Right lobe of liver (tissue), 6 donors: ENCODE measurements around the gene KCND3. TPM values are rescaled to one million over a fixed set of nuclear protein-coding genes. Genes with fewer than 3 reads are reported as not detected.

Experiments used
- ATAC-seq, 4 donors: fragments of 200-7000 bp; cut with Tn5 transposase; one replicate each; pipeline ENCODE4 v1.9.1; 2020; ENCODE audit warnings: mild to moderate bottlenecking in 4 of 4, moderate library complexity in 4 of 4
- DNase-seq, 3 donors: peaks; one replicate each; pipeline ENCODE4 v3.0.0-alpha.2; 2020
- H3K27ac ChIP-seq, 3 donors: fragments of 200-600 bp; one replicate each; pipeline ENCODE4 v1.8.0; 2022
- H3K27me3 ChIP-seq, 2 donors: fragments of 200-600 bp; one replicate each; pipeline ENCODE4 v1.8.0; 2022
- H3K36me3 ChIP-seq, 4 donors: fragments of 200-600 bp; sonication (generic) in 1 of 4; one replicate each; pipeline versions ENCODE4 v1.5.1 to v1.8.0; 2017 to 2022; ENCODE audit warnings: control low read depth in 1 of 4
- H3K4me1 ChIP-seq, 4 donors: fragments of 200-600 bp; sonication (generic) in 1 of 4; one replicate each; pipeline versions ENCODE4 v1.5.1 to v1.8.0; 2017 to 2022; ENCODE audit warnings: control low read depth in 1 of 4
- H3K4me3 ChIP-seq, 3 donors: fragments of 200-600 bp; one replicate each; pipeline ENCODE4 v1.8.0; 2022
- H3K9me3 ChIP-seq, 4 donors: fragments of 200-600 bp; sonication (generic) in 1 of 4; one replicate each; pipeline versions ENCODE4 v1.5.1 to v1.8.0; 2017 to 2022; ENCODE audit warnings: control low read depth in 1 of 4
- POLR2A ChIP-seq: fragments of 450-650 bp; IDR thresholded peaks from one replicate; pipeline ENCODE4 v1.6.1; 2017; ENCODE audit warnings: antibody characterized with exemption, mild to moderate bottlenecking
- WGBS: methylation state at CpG from one replicate; pipeline ENCODE4 v1.1.6; 2018; ENCODE audit warnings: low coverage, low lambda C conversion rate; ENCODE audit not compliant: insufficient coverage; ENCODE audit errors: missing lambda C conversion rate; 5-methylcytosine and 5-hydroxymethylcytosine counted together
- intact Hi-C, 2 donors: fragments of 100-400 bp; cut with DNase I; formaldehyde crosslinking; loops; one replicate each; pipeline versions ENCODE4 v1.11.2 to v1.14.1; 2022
- total RNA-seq, 6 experiments: library from RNA; depleted of rRNA in 2 of 6; stranded (reverse); fragments of >200 nt in 2 of 6; fragmentation: NEBNext Ultra II Directional in 3 of 6; extraction: Animal tissue kit (Norgen Biotek cat#: 25700) in 3 of 6; gene quantifications; one replicate each; pipeline versions ENCODE4 v1.1.0 to v1.2.4, GENCODE V29; 2016 to 2023
- TF ChIP-seq, protein P1 (sequence below), 4 donors: fragments of 200-600 bp in 3 of 4; fragments of 450-650 bp in 1 of 4; IDR thresholded peaks; one replicate each; pipeline versions ENCODE4 v1.5.1 to v1.8.0; 2016 to 2022; ENCODE audit warnings: antibody characterized with exemption in 4 of 4, mild to moderate bottlenecking in 2 of 4
- donor health status: DM: no; HTN: yes; CAD: no.
- donor health status: DM: no; HTN: no; CAD: no.
- donor health status: DM: no; HTN: no; CAD: no.
- donor health status: DM: no; HTN: yes; CAD: no.
- donor health status: DM: no; HTN: yes; CAD: no.

The KCND3 gene
- total RNA-seq, 6 experiments from 2014 or later, result 8.1 to 25.5 (median 16.2) TPM

DNA sequence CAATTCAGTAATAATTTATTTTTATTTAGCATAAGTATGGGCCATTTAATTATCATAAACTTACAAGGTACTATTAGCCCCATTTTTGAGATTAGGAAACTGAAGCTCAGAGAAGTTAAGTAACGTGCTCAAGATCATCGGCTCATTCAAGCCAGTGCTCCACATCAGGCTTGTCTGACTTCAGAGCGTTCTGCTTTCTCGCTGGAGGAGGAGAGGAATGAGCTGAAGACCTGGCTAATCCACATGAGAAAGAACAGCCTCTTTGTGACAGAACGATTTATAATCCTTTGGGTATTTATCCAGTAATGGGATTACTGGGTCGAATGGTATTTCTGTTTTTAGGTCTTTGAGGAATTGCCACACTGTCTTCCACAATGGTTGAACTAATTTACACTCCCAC lies 194.1 kb downstream of the KCND3 start:
- WGBS, result 88% methylated on average over 5 of the region's 6 CpGs
- intact Hi-C loops, result loop anchor here in 1 of 2 donors (10.0 kb wide), 1 partner anchor 539 kb away; no protein-coding TSS in a partner anchor

DNA sequence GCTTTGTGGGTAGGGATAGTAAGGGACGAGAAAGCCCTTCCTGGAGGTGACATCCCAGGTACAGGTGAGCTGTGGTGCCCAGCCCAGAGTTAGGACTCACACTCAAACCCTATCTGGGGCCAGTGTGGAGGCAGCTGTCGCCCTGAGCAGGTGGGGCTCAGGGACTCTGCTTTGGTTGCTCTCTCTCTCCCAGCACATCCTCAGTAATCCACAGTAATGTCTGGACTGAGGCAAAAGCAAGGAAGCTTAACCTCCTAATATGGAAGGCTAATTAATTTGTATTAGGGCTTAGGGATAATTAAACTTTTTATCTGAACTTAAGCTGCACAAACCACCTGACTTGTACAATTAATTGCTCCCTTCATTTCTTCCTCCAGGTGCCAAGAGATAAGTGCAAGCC lies 195.5 kb downstream of the KCND3 start:
- intact Hi-C loops, result loop anchor here in 1 of 2 donors (10.0 kb wide), 1 partner anchor 541 kb away; no protein-coding TSS in a partner anchor
- no peaks in the 10 kb centered on the region for H3K36me3 ChIP-seq
- ATAC-seq (no peak), DNase-seq (no peak)
- 17% methylated on average over 1 of the region's 2 CpGs for WGBS
- no peaks in the 10 kb centered on the region for H3K4me1 ChIP-seq
- no peak for TF ChIP-seq POLR2A
- TF ChIP-seq, protein P1, sequence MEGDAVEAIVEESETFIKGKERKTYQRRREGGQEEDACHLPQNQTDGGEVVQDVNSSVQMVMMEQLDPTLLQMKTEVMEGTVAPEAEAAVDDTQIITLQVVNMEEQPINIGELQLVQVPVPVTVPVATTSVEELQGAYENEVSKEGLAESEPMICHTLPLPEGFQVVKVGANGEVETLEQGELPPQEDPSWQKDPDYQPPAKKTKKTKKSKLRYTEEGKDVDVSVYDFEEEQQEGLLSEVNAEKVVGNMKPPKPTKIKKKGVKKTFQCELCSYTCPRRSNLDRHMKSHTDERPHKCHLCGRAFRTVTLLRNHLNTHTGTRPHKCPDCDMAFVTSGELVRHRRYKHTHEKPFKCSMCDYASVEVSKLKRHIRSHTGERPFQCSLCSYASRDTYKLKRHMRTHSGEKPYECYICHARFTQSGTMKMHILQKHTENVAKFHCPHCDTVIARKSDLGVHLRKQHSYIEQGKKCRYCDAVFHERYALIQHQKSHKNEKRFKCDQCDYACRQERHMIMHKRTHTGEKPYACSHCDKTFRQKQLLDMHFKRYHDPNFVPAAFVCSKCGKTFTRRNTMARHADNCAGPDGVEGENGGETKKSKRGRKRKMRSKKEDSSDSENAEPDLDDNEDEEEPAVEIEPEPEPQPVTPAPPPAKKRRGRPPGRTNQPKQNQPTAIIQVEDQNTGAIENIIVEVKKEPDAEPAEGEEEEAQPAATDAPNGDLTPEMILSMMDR (IDR thresholded peaks at IDR 0.05), result no peak
- no peaks in the 10 kb centered on the region for H3K27me3 ChIP-seq
- no peaks in the 10 kb centered on the region for H3K9me3 ChIP-seq
- no peak overlapping the region for H3K27ac ChIP-seq
- no peak overlapping the region for H3K4me3 ChIP-seq

More for the DNA sequence above, 194.1 kb downstream of the KCND3 start:
- H3K9me3 ChIP-seq, result no peaks in the 10 kb centered on the region
- H3K4me1 ChIP-seq, result no peaks in the 10 kb centered on the region
- TF ChIP-seq, protein P1 (IDR thresholded peaks at IDR 0.05), result no peak
- TF ChIP-seq POLR2A, result no peak
- DNase-seq (no peak), ATAC-seq (no peak)
- no peak overlapping the region for H3K4me3 ChIP-seq
- no peak overlapping the region for H3K27ac ChIP-seq
- no peaks in the 10 kb centered on the region for H3K36me3 ChIP-seq
- H3K27me3 ChIP-seq, result no peaks in the 10 kb centered on the region

DNA sequence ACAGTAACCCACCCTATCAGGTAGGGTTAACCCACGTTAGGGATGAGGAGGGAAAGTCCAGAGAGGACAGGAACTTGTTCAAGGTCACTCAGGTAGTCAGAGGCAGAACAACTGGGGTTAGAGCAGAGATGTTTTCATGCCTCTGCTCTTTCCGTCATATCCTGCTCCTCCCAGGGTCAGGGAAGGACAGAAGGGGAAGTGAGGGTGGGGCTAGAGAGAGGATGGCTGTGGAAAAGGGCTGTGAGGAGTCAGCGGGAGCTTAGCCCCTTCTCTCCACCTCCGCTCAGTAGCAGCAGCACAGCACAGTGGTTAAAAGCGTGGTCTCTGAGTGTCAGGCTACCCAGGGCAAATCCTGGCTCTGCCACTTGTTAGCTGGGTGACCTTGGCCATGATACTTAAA lies 197.2 kb downstream of the KCND3 start:
- Histone ChIP-seq H3K4me1 (no peaks in the 10 kb centered on the region), H3K4me3 (no peak overlapping the region), H3K9me3 (no peaks in the 10 kb centered on the region), H3K27ac (no peak overlapping the region), H3K36me3 (no peaks in the 10 kb centered on the region), H3K27me3 (no peaks in the 10 kb centered on the region)
- TF ChIP-seq, protein P1 (IDR thresholded peaks at IDR 0.05), result no peak
- no peak for TF ChIP-seq POLR2A
- ATAC-seq (peak in 2 of 4 donors; percentile 30 to 40), DNase-seq (no peak)
- WGBS, result 69% methylated on average over 4 of the region's 5 CpGs
- intact Hi-C loops, result loop anchor here in 1 of 2 donors (10.0 kb wide), 1 partner anchor 543 kb away; no protein-coding TSS in a partner anchor

DNA sequence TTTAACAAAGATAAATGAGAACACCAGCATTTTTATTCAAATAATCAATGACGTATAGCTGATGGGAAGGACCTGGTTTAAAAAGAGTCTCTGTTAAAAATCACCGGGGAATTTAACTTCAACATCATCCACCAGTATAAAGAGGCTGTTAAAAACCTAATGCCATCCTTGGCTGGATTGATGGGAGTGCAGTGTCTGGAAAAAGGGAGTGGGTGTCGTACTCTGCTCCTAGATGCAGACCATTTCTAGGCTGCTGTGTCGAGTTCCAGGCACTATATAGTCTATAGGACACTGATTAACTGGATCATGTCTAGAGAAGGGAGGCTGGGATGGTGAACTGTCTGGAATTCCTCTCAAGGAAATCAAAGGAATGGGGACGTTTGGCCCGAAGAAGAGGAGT lies 197.7 kb downstream of the KCND3 start:
- H3K9me3 ChIP-seq, result no peaks in the 10 kb centered on the region
- intact Hi-C loops, result loop anchor here in 1 of 2 donors (10.0 kb wide), 1 partner anchor 543 kb away; no protein-coding TSS in a partner anchor
- H3K36me3 ChIP-seq, result no peaks in the 10 kb centered on the region
- H3K27me3 ChIP-seq, result no peaks in the 10 kb centered on the region
- H3K4me3 ChIP-seq, result no peak overlapping the region
- no peak for DNase-seq
- ATAC-seq, result no peak
- TF ChIP-seq, protein P1 (IDR thresholded peaks at IDR 0.05), result no peak
- no peak for TF ChIP-seq POLR2A
- WGBS, result 76% methylated on average over 6 of the region's 6 CpGs
- no peaks in the 10 kb centered on the region for H3K4me1 ChIP-seq
- H3K27ac ChIP-seq, result no peak overlapping the region
